B cell (primary cell): ENCODE data around the gene VAV2. TPM values are rescaled to one million over a fixed set of nuclear protein-coding genes. Genes with fewer than 3 reads are reported as not detected.

ENCODE experiments used
- ATAC-seq: fragments of 200-7000 bp; cut with Tn5 transposase; one replicate; pipeline ENCODE4 v1.10.0; 2021; ENCODE audit warnings: low read depth, mild to moderate bottlenecking, moderate number of reproducible peaks, moderate library complexity
- CTCF ChIA-PET: fragments of 350-600 bp; sonication (Branson Sonifier 250); formaldehyde crosslinking; loops from one replicate; lab custom pipeline; 2021; ENCODE audit warnings: antibody characterized with exemption, inconsistent platforms; lab: Charles Lee
- POLR2A ChIA-PET: fragments of 350-600 bp; sonication (Branson Sonifier 250); formaldehyde crosslinking; loops from one replicate; lab custom pipeline; 2021; ENCODE audit warnings: antibody characterized with exemption; lab: Charles Lee
- DNase-seq: peaks from one replicate; pipeline ENCODE4 v3.0.0; 2013
- H2AFZ ChIP-seq: 2 replicates; pipeline ENCODE4 v1.6.1; 2012; ENCODE audit warnings: mild to moderate bottlenecking, low read depth, low read length; ENCODE audit not compliant: insufficient read depth, poor library complexity, severe bottlenecking
- H3K27ac ChIP-seq, 2 donors: 1 replicate in 1 of 2; 2 replicates in 1 of 2; pipeline ENCODE4 v1.5.1; 2012 to 2013; ENCODE audit warnings: low read length in 2 of 2, mild to moderate bottlenecking in 2 of 2, moderate library complexity in 1 of 2
- H3K27me3 ChIP-seq, 4 experiments: fragments of 200-600 bp in 1 of 4; sonication (generic) in 1 of 4; replicated peaks in 1 of 4; 1 replicate in 2 of 4; 2 replicates in 2 of 4; pipeline versions ENCODE4 v1.6.1 to v1.7.0; 2013 to 2016; ENCODE audit warnings: low read length in 3 of 4, mild to moderate bottlenecking in 2 of 4, mixed read lengths in 1 of 4, moderate library complexity in 1 of 4; ENCODE audit not compliant: insufficient read depth in 4 of 4, control insufficient read depth in 3 of 4; ENCODE audit errors: control extremely low read depth in 1 of 4
- H3K36me3 ChIP-seq, 2 experiments: replicated peaks in 1 of 2; 1 replicate in 1 of 2; 2 replicates in 1 of 2; pipeline versions ENCODE4 v1.6.1 to v1.7.1; 2013; ENCODE audit warnings: low read length in 1 of 2; ENCODE audit not compliant: insufficient read depth in 2 of 2, control insufficient read depth in 1 of 2; ENCODE audit errors: control extremely low read depth in 1 of 2, extremely low read depth in 1 of 2
- H3K4me1 ChIP-seq, 2 donors: fragments of 200-600 bp in 1 of 2; sonication (generic) in 1 of 2; 1 replicate in 1 of 2; 2 replicates in 1 of 2; pipeline versions ENCODE4 v1.5.1 to v1.6.1; 2013 to 2017; ENCODE audit warnings: low read length in 2 of 2; ENCODE audit not compliant: control insufficient read depth in 2 of 2, insufficient read depth in 2 of 2
- H3K4me2 ChIP-seq: replicated peaks from 2 replicates; pipeline ENCODE3; 2012; ENCODE audit warnings: mild to moderate bottlenecking, low read depth, low read length; ENCODE audit not compliant: poor library complexity, severe bottlenecking
- H3K4me3 ChIP-seq, 5 experiments: fragments of 200-600 bp in 1 of 5; sonication (generic) in 1 of 5; 1 replicate in 3 of 5; 2 replicates in 2 of 5; pipeline versions ENCODE4 v1.5.1 to v1.7.0; 2011 to 2016; ENCODE audit warnings: low read length in 4 of 5, mild to moderate bottlenecking in 4 of 5, low read depth in 2 of 5, control low read depth in 1 of 5, moderate library complexity in 1 of 5; ENCODE audit not compliant: insufficient read depth in 1 of 5; ENCODE audit errors: control extremely low read depth in 1 of 5, extremely low read depth in 1 of 5
- H3K79me2 ChIP-seq: fragments of 200-600 bp; sonication (generic); one replicate; pipeline ENCODE4 v1.6.0; 2016; ENCODE audit warnings: low read length; ENCODE audit not compliant: control insufficient read depth, insufficient read depth
- H3K9ac ChIP-seq: fragments of 200-600 bp; sonication (generic); 2 replicates; pipeline ENCODE4 v1.6.1; 2017; ENCODE audit warnings: mild to moderate bottlenecking, low read length, moderate library complexity
- H3K9me3 ChIP-seq, 3 donors: one replicate each; pipeline versions ENCODE4 v1.6.1 to v1.7.1; 2013; ENCODE audit warnings: low read length in 2 of 3; ENCODE audit not compliant: control insufficient read depth in 2 of 3, insufficient read depth in 1 of 3; ENCODE audit errors: control extremely low read depth in 1 of 3
- H4K20me1 ChIP-seq: 2 replicates; pipeline ENCODE4 v1.6.0; 2012; ENCODE audit warnings: mild to moderate bottlenecking, low read length; ENCODE audit not compliant: insufficient read depth, control insufficient read depth, poor library complexity, severe bottlenecking
- H3K27ac Mint-ChIP-seq: one replicate; pipeline ENCODE4 v1.8.0; 2021; ENCODE audit warnings: mixed read lengths
- H3K27me3 Mint-ChIP-seq: one replicate; pipeline ENCODE4 v1.8.0; 2021; ENCODE audit warnings: mixed read lengths
- H3K4me1 Mint-ChIP-seq: one replicate; pipeline ENCODE4 v1.8.0; 2021; ENCODE audit warnings: mixed read lengths
- H3K4me3 Mint-ChIP-seq: one replicate; pipeline ENCODE4 v1.8.0; 2021; ENCODE audit warnings: mixed read lengths
- H3K9me3 Mint-ChIP-seq: one replicate; pipeline ENCODE4 v1.8.0; 2022; ENCODE audit warnings: mixed read lengths; ENCODE audit not compliant: insufficient read depth
- EZH2 ChIP-seq: IDR thresholded peaks from 2 replicates; pipeline ENCODE4 v1.6.1; 2012; ENCODE audit warnings: borderline replicate concordance, low read depth, mild to moderate bottlenecking, moderate library complexity, low read length; ENCODE audit not compliant: insufficient read depth, poor library complexity, severe bottlenecking
- WGBS: methylation state at CpG from one replicate; pipeline ENCODE4 v1.1.5; 2013; ENCODE audit warnings: missing lambda C conversion rate; ENCODE audit not compliant: insufficient coverage; 5-methylcytosine and 5-hydroxymethylcytosine counted together
- intact Hi-C: fragments of 100-400 bp; cut with micrococcal nuclease; formaldehyde crosslinking; loops from one replicate; pipeline ENCODE4 v1.10.0; 2022
- polyA plus RNA-seq: library from polyadenylated mRNA; depleted of rRNA; stranded (reverse); fragments of >200 nt; gene quantifications from 2 replicates; pipeline ENCODE4 v1.2.3, GENCODE V29; 2012
- total RNA-seq, 2 donors: library from RNA; stranded (reverse); fragments of 120-200 nt in 1 of 2; gene quantifications; 1 replicate in 1 of 2; 2 replicates in 1 of 2; pipeline versions ENCODE4 v1.2.3 to v1.2.4, GENCODE V29; 2013 to 2022
- TF ChIP-seq, protein P1 (sequence below): fragments of 200-600 bp; IDR thresholded peaks from one replicate; pipeline ENCODE4 v1.8.0; 2022; ENCODE audit warnings: antibody characterized with exemption, mild to moderate bottlenecking

VAV2 gene
- total and polyA plus RNA-seq, 2 donors (not counting 1 experiment from before 2014, with no cell fraction given): 34.4 to 128 TPM

DNA sequence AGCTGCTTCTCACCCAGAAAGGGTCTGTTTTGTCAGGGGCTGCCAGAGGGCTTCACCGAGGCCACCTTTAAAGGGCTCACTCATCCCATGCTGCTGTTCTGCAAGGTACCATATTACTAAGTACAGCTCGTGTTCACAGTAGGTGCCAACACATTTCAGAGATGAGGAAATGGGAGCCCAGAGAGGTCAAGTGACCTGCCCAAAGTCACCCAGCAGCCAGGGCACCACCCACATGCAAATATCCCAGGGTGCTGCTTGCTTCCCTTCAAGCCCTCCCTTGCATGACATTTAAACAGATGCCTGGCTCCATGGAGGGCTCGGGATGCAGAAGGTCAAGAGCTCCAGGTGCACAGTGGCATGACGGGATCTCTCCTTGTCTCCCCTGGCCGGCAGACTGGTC is 130.4 kb downstream of the VAV2 start:
- H3K27me3 ChIP-seq: no peaks in the 10 kb centered on the region
- 78% methylated on average over 5 of the region's 5 CpGs for WGBS
- no peak overlapping the region for H3K4me2 ChIP-seq
- H3K27ac ChIP-seq: no peak overlapping the region
- ATAC-seq (no peak), DNase-seq (no peak)
- H2AFZ ChIP-seq: no peak overlapping the region
- CTCF ChIA-PET: no interaction called here
- Mint-ChIP-seq H3K9me3 (peaks cover 7% of the 10 kb centered on the region), H3K4me1 (peaks cover 28% of the 10 kb centered on the region), H3K27me3 (no peaks in the 10 kb centered on the region), H3K27ac (no peak overlapping the region), H3K4me3 (no peak overlapping the region)
- H3K9me3 ChIP-seq: peaks cover 0 to 19% (median 9%) of the 10 kb centered on the region in 3 donors
- POLR2A ChIA-PET: no interaction called here
- peaks cover 0 to 32% of the 10 kb centered on the region in 2 experiments for H3K36me3 ChIP-seq
- H3K4me3 ChIP-seq: no peak overlapping the region
- no peak overlapping the region for H3K9ac ChIP-seq
- H3K79me2 ChIP-seq: peaks cover 99% of the 10 kb centered on the region
- TF ChIP-seq EZH2: no peak
- TF ChIP-seq, protein P1, sequence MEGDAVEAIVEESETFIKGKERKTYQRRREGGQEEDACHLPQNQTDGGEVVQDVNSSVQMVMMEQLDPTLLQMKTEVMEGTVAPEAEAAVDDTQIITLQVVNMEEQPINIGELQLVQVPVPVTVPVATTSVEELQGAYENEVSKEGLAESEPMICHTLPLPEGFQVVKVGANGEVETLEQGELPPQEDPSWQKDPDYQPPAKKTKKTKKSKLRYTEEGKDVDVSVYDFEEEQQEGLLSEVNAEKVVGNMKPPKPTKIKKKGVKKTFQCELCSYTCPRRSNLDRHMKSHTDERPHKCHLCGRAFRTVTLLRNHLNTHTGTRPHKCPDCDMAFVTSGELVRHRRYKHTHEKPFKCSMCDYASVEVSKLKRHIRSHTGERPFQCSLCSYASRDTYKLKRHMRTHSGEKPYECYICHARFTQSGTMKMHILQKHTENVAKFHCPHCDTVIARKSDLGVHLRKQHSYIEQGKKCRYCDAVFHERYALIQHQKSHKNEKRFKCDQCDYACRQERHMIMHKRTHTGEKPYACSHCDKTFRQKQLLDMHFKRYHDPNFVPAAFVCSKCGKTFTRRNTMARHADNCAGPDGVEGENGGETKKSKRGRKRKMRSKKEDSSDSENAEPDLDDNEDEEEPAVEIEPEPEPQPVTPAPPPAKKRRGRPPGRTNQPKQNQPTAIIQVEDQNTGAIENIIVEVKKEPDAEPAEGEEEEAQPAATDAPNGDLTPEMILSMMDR: no peak
- peaks cover 8 to 21% of the 10 kb centered on the region in 2 donors for H3K4me1 ChIP-seq
- intact Hi-C loops: no loop called here
- H4K20me1 ChIP-seq: peaks cover 98% of the 10 kb centered on the region

DNA sequence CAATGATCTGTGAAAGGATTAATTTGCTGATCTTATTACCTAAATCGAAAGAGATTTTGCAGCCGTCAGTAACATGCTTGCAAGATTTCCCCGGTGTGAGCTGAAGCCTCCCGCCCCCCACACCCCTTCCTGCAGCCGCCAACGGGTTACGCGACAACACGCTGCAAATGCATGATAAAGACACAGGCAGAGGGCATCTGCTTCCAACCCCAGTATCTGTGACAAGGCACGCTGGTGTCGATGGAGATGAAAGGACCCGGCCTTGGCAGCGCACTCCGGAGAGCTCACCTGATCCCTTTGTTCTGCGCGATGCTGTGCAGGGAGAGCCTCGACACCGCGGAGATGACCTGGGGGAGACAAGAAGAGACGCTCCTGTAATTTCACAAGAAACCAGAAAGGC is 131.0 kb downstream of the VAV2 start:
- Histone ChIP-seq H3K27me3 (no peaks in the 10 kb centered on the region), H3K4me1 (peaks cover 8 to 21% of the 10 kb centered on the region in 2 donors), H3K9ac (no peak overlapping the region), H2AFZ (no peak overlapping the region), H3K4me3 (no peak overlapping the region), H4K20me1 (peaks cover 98% of the 10 kb centered on the region), H3K79me2 (peaks cover 99% of the 10 kb centered on the region), H3K36me3 (peaks cover 0 to 32% of the 10 kb centered on the region in 2 experiments), H3K4me2 (no peak overlapping the region), H3K27ac (no peak overlapping the region), H3K9me3 (peaks cover 0 to 15% (median 9%) of the 10 kb centered on the region in 3 donors)
- ChIA-PET CTCF (no interaction called here), POLR2A (no interaction called here)
- TF ChIP-seq EZH2: no peak
- TF ChIP-seq, protein P1: no peak
- H3K4me1 Mint-ChIP-seq: peaks cover 28% of the 10 kb centered on the region
- intact Hi-C loops: no loop called here
- DNase-seq (no peak), ATAC-seq (no peak)
- no peak overlapping the region for H3K27ac Mint-ChIP-seq
- 92% methylated on average over 20 of the region's 20 CpGs for WGBS
- H3K9me3 Mint-ChIP-seq: peaks cover 7% of the 10 kb centered on the region
- no peak overlapping the region for H3K4me3 Mint-ChIP-seq
- no peaks in the 10 kb centered on the region for H3K27me3 Mint-ChIP-seq
